Mesothelial cell of epicardium (in vitro differentiated cells): Measurements from ENCODE around the gene AMH. TPM values are rescaled to one million over a fixed set of nuclear protein-coding genes. Genes with fewer than 3 reads are reported as not detected.

ENCODE experiments used
- DNase-seq, 2 experiments: peaks; one replicate each; pipeline ENCODE4 v3.0.0; 2021; ENCODE audit warnings: low spot score in 2 of 2; ENCODE audit not compliant: unreplicated experiment in 2 of 2
- H3K27ac Mint-ChIP-seq: 2 replicates; pipeline ENCODE4 v1.8.0; 2021; ENCODE audit warnings: mixed read lengths
- H3K27me3 Mint-ChIP-seq: 2 replicates; pipeline ENCODE4 v1.8.0; 2021; ENCODE audit warnings: low read depth, mixed read lengths
- H3K36me3 Mint-ChIP-seq: 2 replicates; pipeline ENCODE4 v1.8.0; 2021; ENCODE audit warnings: mixed read lengths
- H3K4me1 Mint-ChIP-seq: 2 replicates; pipeline ENCODE4 v1.8.0; 2021; ENCODE audit warnings: mixed read lengths
- H3K4me3 Mint-ChIP-seq: 2 replicates; pipeline ENCODE4 v1.8.0; 2021; ENCODE audit warnings: mild to moderate bottlenecking, moderate library complexity, mixed read lengths
- H3K9me3 Mint-ChIP-seq: 2 replicates; pipeline ENCODE4 v1.8.0; 2021; ENCODE audit warnings: mixed read lengths
- total RNA-seq: library from RNA; stranded (reverse); gene quantifications from 3 replicates; pipeline ENCODE4 v1.2.1, GENCODE V29; 2021
- TF ChIP-seq, protein P1 (sequence below): fragments of 200-600 bp; sonication (generic); IDR thresholded peaks from one replicate; pipeline ENCODE4 v1.5.0; 2021; ENCODE audit warnings: antibody characterized with exemption; ENCODE audit not compliant: unreplicated experiment

AMH gene
- total RNA-seq, 1 donor from 2014 or later, result 50.1 TPM

DNA sequence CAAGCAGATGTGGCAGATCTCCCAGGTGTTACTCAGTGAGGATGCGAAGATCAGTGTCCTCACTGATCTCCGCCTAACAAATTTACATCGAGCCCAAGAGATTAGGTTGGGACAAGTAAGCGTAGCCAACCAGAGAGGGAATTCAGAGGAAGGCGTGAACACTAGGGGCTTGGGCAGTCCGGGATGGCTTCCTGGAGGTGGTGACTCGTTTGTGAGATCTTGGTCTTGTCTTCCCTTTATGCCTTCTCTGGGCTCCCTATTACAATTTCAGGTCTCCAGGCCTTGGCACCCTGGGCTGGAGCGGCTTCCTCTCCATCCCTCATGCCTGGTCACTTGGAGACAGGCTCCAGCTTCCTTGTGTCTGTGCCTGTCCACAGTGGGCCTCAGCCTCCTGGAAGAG lies 6.3 kb upstream of the AMH start:
- TF ChIP-seq, protein P1, sequence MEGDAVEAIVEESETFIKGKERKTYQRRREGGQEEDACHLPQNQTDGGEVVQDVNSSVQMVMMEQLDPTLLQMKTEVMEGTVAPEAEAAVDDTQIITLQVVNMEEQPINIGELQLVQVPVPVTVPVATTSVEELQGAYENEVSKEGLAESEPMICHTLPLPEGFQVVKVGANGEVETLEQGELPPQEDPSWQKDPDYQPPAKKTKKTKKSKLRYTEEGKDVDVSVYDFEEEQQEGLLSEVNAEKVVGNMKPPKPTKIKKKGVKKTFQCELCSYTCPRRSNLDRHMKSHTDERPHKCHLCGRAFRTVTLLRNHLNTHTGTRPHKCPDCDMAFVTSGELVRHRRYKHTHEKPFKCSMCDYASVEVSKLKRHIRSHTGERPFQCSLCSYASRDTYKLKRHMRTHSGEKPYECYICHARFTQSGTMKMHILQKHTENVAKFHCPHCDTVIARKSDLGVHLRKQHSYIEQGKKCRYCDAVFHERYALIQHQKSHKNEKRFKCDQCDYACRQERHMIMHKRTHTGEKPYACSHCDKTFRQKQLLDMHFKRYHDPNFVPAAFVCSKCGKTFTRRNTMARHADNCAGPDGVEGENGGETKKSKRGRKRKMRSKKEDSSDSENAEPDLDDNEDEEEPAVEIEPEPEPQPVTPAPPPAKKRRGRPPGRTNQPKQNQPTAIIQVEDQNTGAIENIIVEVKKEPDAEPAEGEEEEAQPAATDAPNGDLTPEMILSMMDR, result no peak
- Mint-ChIP-seq H3K4me1 (peaks cover 38% of the 10 kb centered on the region), H3K9me3 (no peaks in the 10 kb centered on the region), H3K36me3 (peaks cover 5% of the 10 kb centered on the region), H3K27me3 (no peaks in the 10 kb centered on the region), H3K4me3 (no peak overlapping the region), H3K27ac (no peak overlapping the region)
- DNase-seq, result no peak

DNA sequence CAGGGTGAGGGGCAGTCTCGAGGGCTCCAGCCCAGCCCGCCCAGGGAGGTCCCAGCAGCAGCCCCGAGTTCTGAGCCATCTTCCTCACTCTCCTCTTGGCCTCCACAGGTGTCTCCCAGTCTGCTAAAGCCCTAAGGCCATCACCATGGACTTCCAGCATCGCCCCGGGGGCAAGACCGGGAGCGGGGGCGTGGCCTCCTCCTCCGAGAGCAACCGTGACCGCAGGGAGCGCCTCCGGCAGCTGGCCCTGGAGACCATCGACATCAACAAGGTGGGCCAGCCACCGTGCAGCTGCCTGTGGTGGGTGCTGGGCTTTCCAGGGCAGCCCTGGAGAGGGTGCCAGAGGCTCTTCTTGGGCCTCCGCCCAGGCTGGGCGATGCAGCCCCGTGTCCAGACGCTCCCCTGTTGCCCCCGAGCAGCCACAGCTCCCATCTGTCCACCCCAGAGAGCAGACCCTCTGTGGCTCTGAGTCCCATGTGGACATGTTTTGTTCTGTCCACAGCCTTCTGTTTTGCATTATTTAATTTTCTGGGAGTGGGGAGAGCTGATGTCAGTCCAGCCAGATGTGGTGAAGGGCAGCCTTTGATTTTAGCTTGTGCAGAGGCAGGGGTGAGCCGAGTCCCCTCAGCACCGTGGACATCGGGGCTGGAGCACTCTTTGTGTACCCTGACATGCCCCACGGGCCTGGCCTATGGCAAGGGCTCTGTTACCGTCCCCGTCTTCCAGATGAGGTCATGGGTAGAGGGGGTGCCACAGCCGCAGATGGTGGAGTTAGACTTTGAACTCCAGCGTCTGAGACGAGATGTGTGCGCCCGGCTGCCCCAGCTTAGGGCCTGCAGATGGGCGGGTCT lies 5.6 kb upstream of the AMH start:
- no peaks in the 10 kb centered on the region for H3K27me3 Mint-ChIP-seq
- H3K4me3 Mint-ChIP-seq, result no peak overlapping the region
- peaks cover 5% of the 10 kb centered on the region for H3K36me3 Mint-ChIP-seq
- H3K4me1 Mint-ChIP-seq, result peaks cover 32% of the 10 kb centered on the region
- H3K27ac Mint-ChIP-seq, result no peak overlapping the region
- TF ChIP-seq, protein P1, result no peak
- no peak for DNase-seq
- no peaks in the 10 kb centered on the region for H3K9me3 Mint-ChIP-seq

DNA sequence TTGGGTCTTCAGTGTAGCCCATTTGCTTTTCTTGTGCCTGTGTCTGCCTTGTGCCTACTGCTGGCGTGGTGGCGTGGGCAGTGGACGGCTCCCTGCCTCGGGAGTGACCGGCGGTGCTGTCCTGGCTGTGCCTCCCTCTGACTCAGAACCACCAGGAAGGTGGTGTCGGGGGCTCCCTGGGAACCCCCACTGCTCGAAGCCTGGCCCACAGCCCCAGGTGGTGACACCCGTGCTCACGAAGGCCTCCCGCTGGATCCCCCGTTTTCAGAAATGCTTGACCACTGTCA lies 5.1 kb upstream of the AMH start:
- H3K27me3 Mint-ChIP-seq, result no peaks in the 10 kb centered on the region
- DNase-seq, result no peak
- TF ChIP-seq, protein P1, result no peak
- peaks cover 5% of the 10 kb centered on the region for H3K36me3 Mint-ChIP-seq
- no peaks in the 10 kb centered on the region for H3K9me3 Mint-ChIP-seq
- no peak overlapping the region for H3K4me3 Mint-ChIP-seq
- H3K4me1 Mint-ChIP-seq, result peaks cover 26% of the 10 kb centered on the region
- H3K27ac Mint-ChIP-seq, result no peak overlapping the region

DNA sequence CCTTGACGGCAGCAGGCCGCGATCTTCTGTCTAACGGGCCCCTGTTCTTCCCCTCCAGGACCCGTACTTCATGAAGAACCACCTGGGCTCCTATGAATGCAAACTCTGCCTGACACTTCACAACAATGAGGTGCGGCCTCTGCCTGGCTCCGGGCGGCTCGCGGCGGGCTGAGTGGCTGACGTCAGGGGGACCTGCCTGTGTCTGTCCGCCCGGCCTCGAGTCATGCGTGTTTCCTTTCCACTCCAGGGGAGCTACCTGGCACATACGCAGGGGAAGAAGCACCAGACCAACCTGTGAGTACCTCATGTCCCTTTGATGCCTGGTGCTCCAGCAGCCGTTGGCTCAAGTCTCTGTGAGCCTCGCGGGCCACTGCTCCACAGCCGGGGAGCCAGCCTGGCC lies 4.6 kb upstream of the AMH start:
- H3K9me3 Mint-ChIP-seq, result no peaks in the 10 kb centered on the region
- no peak for DNase-seq
- peaks cover 3% of the 10 kb centered on the region for H3K36me3 Mint-ChIP-seq
- no peak overlapping the region for H3K4me3 Mint-ChIP-seq
- peaks cover 24% of the 10 kb centered on the region for H3K4me1 Mint-ChIP-seq
- no peaks in the 10 kb centered on the region for H3K27me3 Mint-ChIP-seq
- TF ChIP-seq, protein P1, result no peak
- H3K27ac Mint-ChIP-seq, result no peak overlapping the region

DNA sequence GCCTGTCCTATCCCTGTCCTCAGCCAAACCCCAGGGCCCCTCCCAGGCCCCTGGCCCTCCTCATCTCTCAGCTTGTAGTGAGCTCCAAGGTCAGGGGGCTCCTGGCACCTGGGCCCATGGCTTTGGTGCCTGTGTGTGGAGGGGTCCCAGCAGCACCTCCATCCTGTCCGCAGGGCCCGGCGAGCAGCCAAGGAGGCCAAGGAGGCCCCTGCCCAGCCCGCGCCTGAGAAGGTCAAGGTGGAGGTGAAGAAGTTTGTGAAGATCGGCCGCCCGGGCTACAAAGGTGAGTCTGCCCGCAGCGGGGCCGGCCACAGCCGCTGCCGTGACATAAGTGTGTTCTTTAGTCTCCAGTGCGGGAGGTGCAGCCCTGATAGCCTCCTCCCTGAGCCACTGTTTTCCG lies 3.9 kb upstream of the AMH start:
- Mint-ChIP-seq H3K4me3 (no peak overlapping the region), H3K9me3 (no peaks in the 10 kb centered on the region), H3K36me3 (peaks cover 2% of the 10 kb centered on the region), H3K4me1 (peaks cover 18% of the 10 kb centered on the region), H3K27me3 (no peaks in the 10 kb centered on the region), H3K27ac (no peak overlapping the region)
- DNase-seq, result no peak
- TF ChIP-seq, protein P1, result no peak
